HUES64 (cell line): ENCODE results near the gene DENND4A.

Source experiments
- H3K27ac ChIP-seq: 2 replicates; pipeline ENCODE4 v1.7.0; 2013; ENCODE audit warnings: low read depth, low read length, inconsistent platforms
- H3K27me3 ChIP-seq: 2 replicates; pipeline ENCODE4 v1.6.1; 2013; ENCODE audit warnings: mild to moderate bottlenecking, low read length; ENCODE audit not compliant: insufficient read depth
- H3K36me3 ChIP-seq: 2 replicates; pipeline ENCODE4 v1.6.1; 2013; ENCODE audit warnings: mild to moderate bottlenecking, low read length; ENCODE audit not compliant: insufficient read depth
- H3K4me1 ChIP-seq: 2 replicates; pipeline ENCODE4 v1.6.1; 2013; ENCODE audit warnings: mild to moderate bottlenecking, low read length, moderate library complexity; ENCODE audit not compliant: insufficient read depth
- H3K4me3 ChIP-seq: 2 replicates; pipeline ENCODE4 v1.5.1; 2013; ENCODE audit warnings: mild to moderate bottlenecking, low read length, moderate library complexity
- H3K9ac ChIP-seq: 2 replicates; pipeline ENCODE4 v1.6.1; 2013; ENCODE audit warnings: mild to moderate bottlenecking, low read depth, low read length
- H3K9me3 ChIP-seq: 2 replicates; pipeline ENCODE4 v1.6.1; 2013; ENCODE audit warnings: low read depth, low read length; ENCODE audit not compliant: insufficient read depth
- WGBS: fragments of 150-250, 120-280 bp; methylation state at CpG from one replicate; pipeline ENCODE4 v1.1.7; 2013; ENCODE audit warnings: missing lambda C conversion rate; 5-methylcytosine and 5-hydroxymethylcytosine counted together

DENND4A gene

DNA sequence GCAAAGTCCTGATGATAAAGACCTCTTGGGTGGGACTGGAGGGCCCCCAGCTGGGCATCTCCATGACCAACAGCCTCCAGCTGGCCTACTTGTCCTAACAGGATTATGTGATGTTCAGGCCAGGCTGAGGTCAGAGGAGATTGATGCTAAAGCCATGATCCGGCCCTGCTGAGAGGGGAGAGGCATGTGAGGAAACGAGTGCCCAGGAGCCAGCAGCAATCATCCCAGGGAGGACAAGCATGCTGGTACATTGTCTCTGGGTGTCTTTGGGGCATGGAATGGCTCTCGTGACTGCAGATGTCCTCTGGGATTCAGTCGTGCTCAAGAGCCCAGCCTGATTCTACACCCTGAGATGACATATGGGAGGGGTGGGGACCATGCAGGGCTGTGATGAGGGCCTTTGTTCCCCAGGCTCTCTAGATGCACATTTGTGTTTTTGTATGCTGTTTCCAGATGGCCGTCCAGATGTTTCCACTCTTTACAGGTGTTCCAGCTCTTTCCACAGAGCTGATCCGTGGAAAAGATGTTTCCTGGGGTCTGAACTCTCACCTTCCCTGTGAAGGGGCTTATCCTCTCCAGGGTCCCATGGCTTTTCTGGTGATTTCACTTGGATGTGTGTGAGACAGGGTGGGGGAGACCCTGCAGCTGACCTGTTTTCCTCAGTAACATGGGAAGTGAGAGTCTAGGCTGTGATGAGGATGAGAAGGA is 150.2 kb downstream of the DENND4A start:
- Histone ChIP-seq H3K4me1 (no peaks in the 10 kb centered on the region), H3K4me3 (no peak overlapping the region), H3K36me3 (no peaks in the 10 kb centered on the region), H3K9me3 (no peaks in the 10 kb centered on the region), H3K27me3 (no peaks in the 10 kb centered on the region), H3K9ac (no peak overlapping the region), H3K27ac (no peak overlapping the region)
- 82% methylated on average over 6 of the region's 6 CpGs for WGBS

DNA sequence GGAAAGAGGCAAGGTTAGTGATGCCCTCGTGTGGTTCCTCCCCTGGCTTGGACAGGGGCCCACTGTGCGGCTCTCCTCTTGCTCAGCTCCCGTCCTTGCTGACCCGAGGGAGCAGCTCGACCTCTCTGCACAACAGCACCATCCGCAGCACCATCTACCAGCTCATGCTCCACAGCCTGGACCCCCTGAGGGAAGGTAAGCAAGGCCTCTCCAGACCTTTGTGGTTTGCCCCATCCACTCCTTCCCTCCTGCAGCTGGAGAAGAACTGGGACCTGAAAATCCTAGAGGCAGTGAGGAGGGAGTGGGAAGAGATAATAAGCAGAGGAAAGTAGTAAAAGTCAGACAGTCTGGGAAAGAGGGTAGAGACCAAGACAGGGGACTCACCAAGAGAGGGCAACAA is 152.6 kb downstream of the DENND4A start:
- H3K4me3 ChIP-seq: no peak overlapping the region
- no peaks in the 10 kb centered on the region for H3K27me3 ChIP-seq
- 87% methylated on average over 6 of the region's 6 CpGs for WGBS
- no peak overlapping the region for H3K9ac ChIP-seq
- no peaks in the 10 kb centered on the region for H3K9me3 ChIP-seq
- no peaks in the 10 kb centered on the region for H3K4me1 ChIP-seq
- no peaks in the 10 kb centered on the region for H3K36me3 ChIP-seq
- no peak overlapping the region for H3K27ac ChIP-seq

DNA sequence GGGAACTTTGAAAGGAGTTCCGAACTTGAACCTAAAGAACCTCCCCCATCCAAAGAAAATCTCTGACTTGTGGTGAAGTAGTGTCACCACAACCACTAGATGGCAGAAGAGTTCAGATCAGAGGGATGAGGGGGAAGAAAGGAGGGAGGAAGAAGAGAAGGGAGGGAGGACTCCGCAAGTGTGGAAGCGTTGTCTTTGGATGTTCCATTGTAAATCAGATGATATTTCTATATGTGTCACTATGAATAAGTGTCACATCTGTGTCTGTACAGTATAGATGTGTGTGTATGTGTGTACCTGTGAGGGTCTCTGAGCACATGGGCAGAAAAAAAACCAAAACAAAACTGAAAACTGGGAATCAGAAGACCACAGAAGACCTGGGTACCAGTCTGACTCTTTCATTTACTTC is 153.4 kb downstream of the DENND4A start:
- H3K4me1 ChIP-seq: no peaks in the 10 kb centered on the region
- no peak overlapping the region for H3K9ac ChIP-seq
- WGBS: 36% methylated on average over 2 of the region's 3 CpGs
- H3K27me3 ChIP-seq: no peaks in the 10 kb centered on the region
- H3K36me3 ChIP-seq: no peaks in the 10 kb centered on the region
- no peaks in the 10 kb centered on the region for H3K9me3 ChIP-seq
- H3K27ac ChIP-seq: no peak overlapping the region
- H3K4me3 ChIP-seq: no peak overlapping the region

DNA sequence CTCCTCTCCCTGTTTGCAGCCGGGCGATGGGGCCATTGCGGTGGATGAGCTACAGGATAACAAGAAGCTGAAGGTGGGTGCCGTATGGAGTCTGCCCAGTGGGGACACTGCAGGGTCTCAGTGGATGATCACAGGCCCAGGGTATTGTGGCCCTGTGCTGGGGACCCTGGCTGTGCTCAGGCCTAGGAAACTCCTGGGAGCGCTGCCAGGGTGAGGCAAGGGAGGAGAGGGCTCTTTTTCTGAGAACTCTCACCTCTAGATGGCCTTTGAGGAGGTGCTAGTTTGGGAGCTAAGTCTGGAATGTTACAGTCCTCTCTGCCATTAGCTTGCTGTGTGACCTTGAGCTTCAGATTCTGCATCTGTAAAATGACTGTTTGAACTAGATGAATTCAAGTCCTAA is 154.0 kb downstream of the DENND4A start:
- Histone ChIP-seq H3K36me3 (no peaks in the 10 kb centered on the region), H3K4me1 (no peaks in the 10 kb centered on the region), H3K27me3 (no peaks in the 10 kb centered on the region), H3K9ac (no peak overlapping the region), H3K4me3 (no peak overlapping the region), H3K9me3 (no peaks in the 10 kb centered on the region), H3K27ac (no peak overlapping the region)
- WGBS: 85% methylated on average over 5 of the region's 5 CpGs

DNA sequence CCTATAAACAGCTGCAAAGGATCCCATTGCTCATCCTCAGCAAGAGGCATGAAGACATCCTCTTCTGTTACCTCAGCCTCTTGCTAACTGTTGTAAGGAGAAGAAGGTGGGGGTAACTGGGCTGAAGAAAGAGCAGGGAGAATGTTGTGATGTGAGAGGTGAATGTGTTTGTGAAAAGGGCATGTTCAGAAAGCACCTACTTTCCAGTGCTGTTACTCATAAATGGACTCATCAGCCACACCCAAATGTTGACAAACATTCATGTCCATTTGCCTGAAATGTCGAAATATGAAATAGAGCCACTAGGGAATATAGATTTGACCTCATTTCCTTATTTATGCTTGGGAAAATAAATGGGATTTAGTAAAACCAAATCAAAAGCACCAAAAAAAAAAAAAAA is 157.7 kb downstream of the DENND4A start:
- Histone ChIP-seq H3K36me3 (no peaks in the 10 kb centered on the region), H3K4me3 (no peak overlapping the region), H3K9me3 (no peaks in the 10 kb centered on the region), H3K27ac (no peak overlapping the region), H3K4me1 (peaks cover 4% of the 10 kb centered on the region; the same call in 1 of the 2 replicates), H3K27me3 (no peaks in the 10 kb centered on the region), H3K9ac (no peak overlapping the region)
- WGBS: no CpG with 5 or more reads among the region's 1 CpG

DNA sequence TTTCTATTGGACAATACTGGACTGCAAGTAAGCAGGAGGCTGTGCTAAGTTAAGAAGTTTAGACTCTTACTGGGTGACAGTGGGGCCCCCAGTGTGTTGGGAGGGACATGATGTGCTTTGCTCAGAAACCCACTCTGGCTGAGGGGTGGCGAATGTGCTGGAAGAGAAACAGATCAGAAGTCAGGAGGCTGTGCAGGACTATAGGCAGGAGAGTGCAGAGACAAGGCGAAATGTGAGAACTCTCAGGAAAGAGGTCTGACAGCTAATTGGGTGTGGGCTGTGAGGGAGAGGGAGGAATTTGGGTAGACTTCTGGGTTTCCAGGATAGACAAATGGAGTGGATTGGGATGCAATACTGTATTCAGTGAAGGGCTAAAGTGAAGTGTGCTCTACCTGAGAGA is 158.3 kb downstream of the DENND4A start:
- H3K4me3 ChIP-seq: no peak overlapping the region
- no peaks in the 10 kb centered on the region for H3K36me3 ChIP-seq
- no peaks in the 10 kb centered on the region for H3K27me3 ChIP-seq
- H3K4me1 ChIP-seq: peaks cover 5% of the 10 kb centered on the region; the same call in 1 of the 2 replicates
- 88% methylated on average over 2 of the region's 2 CpGs for WGBS
- H3K27ac ChIP-seq: no peak overlapping the region
- no peaks in the 10 kb centered on the region for H3K9me3 ChIP-seq
- H3K9ac ChIP-seq: no peak overlapping the region

DNA sequence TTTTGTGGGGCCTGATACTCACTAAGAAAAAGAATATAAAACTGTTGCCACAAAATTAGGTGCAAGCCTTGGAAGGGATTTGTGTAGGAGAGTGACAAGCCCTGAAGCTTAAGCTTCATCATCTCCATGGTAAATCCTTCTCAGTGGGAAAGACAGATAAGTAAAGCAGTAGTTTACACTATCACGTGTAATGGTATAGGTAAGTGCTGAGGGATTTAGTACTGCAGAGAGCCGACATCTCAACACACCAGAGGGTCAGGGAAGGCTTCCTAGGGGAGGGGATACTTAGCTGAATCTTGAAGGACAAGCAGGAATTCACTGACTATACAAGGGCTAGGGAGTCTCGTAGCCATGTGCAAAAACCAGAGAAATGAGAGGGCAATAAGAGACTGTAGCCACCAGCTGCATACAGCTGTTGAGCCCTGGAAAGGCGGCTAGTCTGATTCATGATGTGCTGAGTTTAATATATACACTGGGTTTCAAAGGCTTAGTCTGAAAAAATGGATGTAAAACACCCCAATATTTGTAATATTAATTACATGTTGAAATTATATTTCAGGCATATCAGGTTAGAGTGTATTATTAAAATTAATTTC is 159.2 kb downstream of the DENND4A start:
- Histone ChIP-seq H3K4me3 (no peak overlapping the region), H3K36me3 (no peaks in the 10 kb centered on the region), H3K27me3 (no peaks in the 10 kb centered on the region), H3K9ac (no peak overlapping the region), H3K9me3 (no peaks in the 10 kb centered on the region), H3K27ac (no peak overlapping the region), H3K4me1 (peaks cover 5% of the 10 kb centered on the region; the same call in 1 of the 2 replicates)
- WGBS: 86% methylated on average over 4 of the region's 4 CpGs

DNA sequence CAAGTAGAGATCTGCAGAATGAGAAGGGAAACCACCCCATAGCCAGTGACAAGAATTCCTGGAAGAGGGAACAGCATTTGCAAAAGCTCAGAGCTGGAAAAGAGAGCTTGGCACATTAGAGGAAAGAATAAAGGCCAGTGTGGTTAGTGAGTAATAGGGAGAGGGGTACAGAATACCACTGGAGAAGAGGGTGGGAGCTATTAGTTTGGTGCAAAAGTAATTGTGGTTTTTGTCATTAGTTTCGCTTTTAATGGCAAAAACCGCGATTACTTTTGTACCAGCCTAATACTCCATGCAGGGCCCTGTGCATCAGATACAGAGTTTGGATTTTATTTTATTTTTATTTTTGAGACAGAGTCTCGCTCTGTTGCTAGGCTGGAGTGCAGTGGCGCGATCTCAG is 160.6 kb downstream of the DENND4A start:
- H3K36me3 ChIP-seq: no peaks in the 10 kb centered on the region
- no peak overlapping the region for H3K9ac ChIP-seq
- no peaks in the 10 kb centered on the region for H3K9me3 ChIP-seq
- WGBS: 97% methylated on average over 6 of the region's 6 CpGs
- peaks cover 5% of the 10 kb centered on the region; the same call in 1 of the 2 replicates for H3K4me1 ChIP-seq
- no peak overlapping the region for H3K4me3 ChIP-seq
- H3K27me3 ChIP-seq: no peaks in the 10 kb centered on the region
- no peak overlapping the region for H3K27ac ChIP-seq

DNA sequence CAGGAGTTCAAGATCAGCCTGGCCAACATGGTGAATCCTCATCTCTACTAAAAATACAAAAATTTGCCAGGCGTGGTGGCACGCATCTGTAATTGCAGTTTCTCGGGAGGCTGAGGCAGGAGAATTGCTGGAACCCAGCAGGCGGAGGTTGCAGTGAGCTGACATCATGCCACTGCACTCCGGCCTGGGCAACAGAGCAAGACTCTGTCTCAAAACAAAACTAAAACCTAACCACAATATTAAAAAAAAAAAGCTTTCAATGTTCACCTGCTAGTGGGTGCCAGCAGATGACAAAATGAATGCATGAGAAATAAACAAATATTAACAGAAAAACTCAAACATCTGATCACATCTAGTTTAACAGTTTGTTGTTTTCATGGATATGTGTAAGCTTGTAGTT is 161.3 kb downstream of the DENND4A start:
- Histone ChIP-seq H3K36me3 (no peaks in the 10 kb centered on the region), H3K9me3 (no peaks in the 10 kb centered on the region), H3K27ac (no peak overlapping the region), H3K4me1 (peaks cover 5% of the 10 kb centered on the region; the same call in 1 of the 2 replicates), H3K9ac (no peak overlapping the region), H3K27me3 (no peaks in the 10 kb centered on the region), H3K4me3 (no peak overlapping the region)
- 94% methylated on average over 5 of the region's 5 CpGs for WGBS

DNA sequence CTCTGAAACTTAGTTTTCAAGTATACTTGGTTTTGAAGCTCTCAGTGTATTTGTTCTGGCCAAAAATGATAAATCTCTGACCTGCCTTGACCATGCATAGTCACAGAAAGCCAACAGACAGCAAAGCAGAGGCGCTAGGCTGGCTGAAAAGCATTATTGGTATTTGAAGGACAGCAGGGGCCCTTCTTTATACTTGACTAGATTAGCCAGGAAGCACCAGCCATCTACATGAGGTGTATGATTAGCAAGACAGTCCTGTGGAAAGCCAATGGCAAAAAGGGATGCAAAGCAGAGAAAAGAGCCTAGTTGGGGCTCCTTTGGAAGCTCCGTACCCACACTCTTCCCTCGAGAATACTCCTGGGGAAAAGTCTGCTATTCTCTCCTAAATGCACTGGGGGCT is 162.5 kb downstream of the DENND4A start:
- H3K9ac ChIP-seq: peak overlapping the region; percentile 14; the same call in 1 of the 2 replicates
- peaks cover 5% of the 10 kb centered on the region; the same call in 1 of the 2 replicates for H3K4me1 ChIP-seq

DNA sequence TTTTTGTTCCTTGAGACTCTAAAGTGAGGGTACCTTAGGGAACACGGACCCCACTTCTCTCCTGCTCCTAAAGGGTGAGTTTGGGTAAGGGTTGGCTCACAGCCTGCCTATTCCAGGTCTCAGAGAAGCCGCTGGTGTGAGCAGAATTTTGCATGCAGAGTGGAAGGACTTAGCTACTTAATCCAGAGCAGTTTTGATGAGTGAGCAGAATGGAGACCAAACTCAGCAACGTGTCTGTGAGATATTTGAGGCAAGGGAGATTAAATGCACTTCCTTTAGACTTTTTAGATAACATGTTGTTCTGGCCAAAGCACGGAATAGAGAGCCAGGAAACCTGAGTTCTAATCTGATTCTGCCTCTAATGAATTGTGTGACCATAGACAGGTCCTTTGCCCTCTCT is 165.2 kb downstream of the DENND4A start:
- no peak overlapping the region for H3K27ac ChIP-seq
- H3K9me3 ChIP-seq: no peaks in the 10 kb centered on the region
- H3K4me3 ChIP-seq: no peak overlapping the region
- H3K36me3 ChIP-seq: no peaks in the 10 kb centered on the region
- H3K9ac ChIP-seq: no peak overlapping the region
- WGBS: 86% methylated on average over 4 of the region's 4 CpGs
- H3K27me3 ChIP-seq: no peaks in the 10 kb centered on the region
- H3K4me1 ChIP-seq: peaks cover 5% of the 10 kb centered on the region; the same call in 1 of the 2 replicates

More for the DNA sequence above, 162.5 kb downstream of the DENND4A start:
- Histone ChIP-seq H3K4me3 (no peak overlapping the region), H3K27me3 (no peaks in the 10 kb centered on the region), H3K36me3 (no peaks in the 10 kb centered on the region), H3K27ac (no peak overlapping the region), H3K9me3 (no peaks in the 10 kb centered on the region)
- 82% methylated on average over 3 of the region's 3 CpGs for WGBS
